Activated gamma-delta T cell treated with anti-CD3 and anti-CD28 coated beads, Interleukin-2, amount 50 U/mL, for 16 hours (primary cell): ENCODE results near the gene GTF3C6.
"Not testable (repeated sequence)": the region's sequence is repeated elsewhere in the genome, so short reads cannot be mapped to it uniquely, and the experiment has no call there.

Source experiments
- DNase-seq: peaks from one replicate; pipeline ENCODE4 v3.0.0-alpha.2; 2020; ENCODE audit warnings: low read depth

GTF3C6 gene

GRCh38 chr6:110979565-110980101 is 21.1 kb downstream of the GTF3C6 start:
- no peak for DNase-seq

GRCh38 chr6:110980227-110980626 is 21.7 kb downstream of the GTF3C6 start:
- DNase-seq = no peak

GRCh38 chr6:110980648-110981047 is 22.1 kb downstream of the GTF3C6 start:
- no peak for DNase-seq

- DNase-seq = no peak
These were observed 22.7 kb downstream of the GTF3C6 start for GRCh38 chr6:110981202-110981600.

GRCh38 chr6:110990840-110991576 is 32.5 kb downstream of the GTF3C6 start:
- DNase-seq = no peak

- no peak for DNase-seq
These were observed 38.2 kb downstream of the GTF3C6 start for GRCh38 chr6:110996691-110997090.

GRCh38 chr6:110999634-111000270 is 41.2 kb downstream of the GTF3C6 start:
- DNase-seq = no peak

- no peak for DNase-seq
These were observed 43.8 kb downstream of the GTF3C6 start for GRCh38 chr6:111002350-111002749.

- DNase-seq = no peak
These were observed 53.0 kb downstream of the GTF3C6 start for GRCh38 chr6:111011360-111012142.

GRCh38 chr6:111012143-111012452 is 53.6 kb downstream of the GTF3C6 start:
- no peak for DNase-seq

GRCh38 chr6:111012520-111012919 is 54.0 kb downstream of the GTF3C6 start:
- not testable (repeated sequence) for DNase-seq

GRCh38 chr6:111013144-111013915 is 54.8 kb downstream of the GTF3C6 start:
- no peak for DNase-seq

GRCh38 chr6:111015389-111016124 is 57.1 kb downstream of the GTF3C6 start:
- no peak for DNase-seq

GRCh38 chr6:111017241-111017640 is 58.7 kb downstream of the GTF3C6 start:
- DNase-seq = not testable (repeated sequence)
